HCT116 (cell line): ENCODE measurements around the gene STK35. TPM values are rescaled to one million over a fixed set of nuclear protein-coding genes. Genes with fewer than 3 reads are reported as not detected.

ENCODE experiments used
- ATAC-seq: fragments of 200-7000 bp; cut with Tn5 transposase; 2 replicates; pipeline ENCODE4 v1.9.1; 2020; ENCODE audit warnings: mild to moderate bottlenecking, moderate library complexity
- BruUV-seq: library from RNA; stranded (reverse); fragments of 400-500 nt; replicated peaks from 2 replicates; lab custom pipeline; 2021; lab: Mats Ljungman, UMichigan
- CTCF ChIA-PET: fragments of 300-600 bp; sonication (Branson Sonifier 250); formaldehyde crosslinking; loops from one replicate; lab custom pipeline; 2021; ENCODE audit warnings: antibody characterized with exemption; lab: Charles Lee
- POLR2A ChIA-PET: fragments of 300-600, 350-600 bp; sonication (Branson Sonifier 250); formaldehyde crosslinking; loops from one replicate; lab custom pipeline; 2021; ENCODE audit warnings: antibody characterized with exemption; lab: Charles Lee
- RAD21 ChIA-PET, 2 experiments: fragments of 300-600 bp; sonication (Branson Sonifier 250); formaldehyde crosslinking; loops; one replicate each; lab custom pipeline; 2023; ENCODE audit warnings: low total read pairs in 2 of 2; ENCODE audit not compliant: uncharacterized antibody in 2 of 2, unreplicated experiment in 2 of 2, low non-redundant PET in 1 of 2; lab: Charles Lee
- DNase-seq: peaks from one replicate; pipeline ENCODE4 v3.0.0-alpha.2; 2010; ENCODE audit warnings: low read depth, low spot score
- H2AFZ ChIP-seq: fragments of 200-600 bp; shearing (Covaris generic), sonication (generic); 2 replicates; pipeline ENCODE4 v1.6.1; 2017; ENCODE audit warnings: low read depth, mixed run types, mixed read lengths, antibody characterized with exemption, low read length; ENCODE audit not compliant: poor library complexity, severe bottlenecking
- H3K27ac ChIP-seq: 2 replicates; pipeline ENCODE4 v1.5.1; 2012; ENCODE audit warnings: low read depth, low read length
- H3K27me3 ChIP-seq: fragments of 200-600 bp; sonication (generic); 2 replicates; pipeline ENCODE4 v1.6.1; 2016; ENCODE audit warnings: mixed run types, low read length, mixed read lengths; ENCODE audit not compliant: insufficient read depth
- H3K36me3 ChIP-seq, 2 experiments: fragments of 200-500 bp in 1 of 2; fragments of 200-600 bp in 1 of 2; sonication (Bioruptor generic) in 1 of 2; sonication (generic) in 1 of 2; 2 replicates each; pipeline versions ENCODE4 v1.5.1 to v1.6.1; 2014 to 2016; ENCODE audit warnings: low read length in 2 of 2, inconsistent platforms in 1 of 2, mixed read lengths in 1 of 2, mixed run types in 1 of 2; ENCODE audit not compliant: insufficient read depth in 2 of 2, control insufficient read depth in 1 of 2
- H3K4me1 ChIP-seq, 2 experiments: fragments of 200-600 bp in 1 of 2; sonication (generic) in 1 of 2; 2 replicates each; pipeline versions ENCODE4 v1.5.1 to v1.6.1; 2012 to 2017; ENCODE audit warnings: low read length in 2 of 2, inconsistent platforms in 1 of 2, mild to moderate bottlenecking in 1 of 2, mixed read lengths in 1 of 2, mixed run types in 1 of 2, moderate library complexity in 1 of 2; ENCODE audit not compliant: insufficient read depth in 2 of 2, control insufficient read depth in 1 of 2
- H3K4me2 ChIP-seq: fragments of 200-600 bp; sonication (generic); 2 replicates; pipeline ENCODE4 v1.6.1; 2017; ENCODE audit warnings: mixed run types, low read length, mixed read lengths
- H3K4me3 ChIP-seq, 2 experiments: fragments of 200-600 bp in 1 of 2; sonication (generic) in 1 of 2; replicated peaks in 1 of 2; 2 replicates each; pipeline ENCODE4 v1.5.1; 2011 to 2016; ENCODE audit warnings: low read length in 2 of 2, control low read depth in 1 of 2, low read depth in 1 of 2, mild to moderate bottlenecking in 1 of 2, mixed read lengths in 1 of 2, mixed run types in 1 of 2
- H3K79me2 ChIP-seq: fragments of 200-600 bp; sonication (generic); 2 replicates; pipeline ENCODE4 v1.6.1; 2017; ENCODE audit warnings: mild to moderate bottlenecking, mixed run types, low read length, moderate library complexity, mixed read lengths; ENCODE audit not compliant: insufficient read depth
- H3K9ac ChIP-seq: fragments of 200-600 bp; sonication (generic); 2 replicates; pipeline ENCODE4 v1.6.1; 2016; ENCODE audit warnings: low read length, mixed read lengths
- H3K9me2 ChIP-seq: fragments of 200-600 bp; sonication (generic), shearing (Covaris generic); 2 replicates; pipeline ENCODE4 v1.6.1; 2017; ENCODE audit warnings: mixed run types, mild to moderate bottlenecking, moderate library complexity; ENCODE audit not compliant: insufficient read depth
- H3K9me3 ChIP-seq, 2 experiments: fragments of 200-500 bp in 1 of 2; fragments of 200-600 bp in 1 of 2; sonication (Bioruptor generic) in 1 of 2; sonication (generic) in 1 of 2; 2 replicates each; pipeline ENCODE4 v1.6.1; 2014 to 2017; ENCODE audit warnings: low read length in 2 of 2, mixed read lengths in 2 of 2, inconsistent platforms in 1 of 2, low read depth in 1 of 2, mild to moderate bottlenecking in 1 of 2, mixed run types in 1 of 2, moderate library complexity in 1 of 2; ENCODE audit not compliant: control insufficient read depth in 1 of 2, insufficient read depth in 1 of 2
- H4K20me1 ChIP-seq: fragments of 200-600 bp; sonication (generic), shearing (Covaris generic); 2 replicates; pipeline ENCODE4 v1.6.1; 2017; ENCODE audit warnings: mixed run types, mild to moderate bottlenecking, moderate library complexity; ENCODE audit not compliant: insufficient read depth
- CBX3 ChIP-seq: IDR thresholded peaks from 2 replicates; pipeline ENCODE4 v1.6.1; 2012; ENCODE audit warnings: low read depth
- CEBPB ChIP-seq: IDR thresholded peaks from 2 replicates; pipeline ENCODE4 v1.6.1; 2012; ENCODE audit warnings: low read depth
- EGR1 ChIP-seq: IDR thresholded peaks from 2 replicates; pipeline ENCODE4 v1.6.1; 2012; ENCODE audit warnings: low read depth
- ELF1 ChIP-seq: IDR thresholded peaks from 2 replicates; pipeline ENCODE4 v1.6.1; 2012; ENCODE audit warnings: low read depth, borderline replicate concordance
- EZH2 ChIP-seq: fragments of 200-600 bp; sonication (generic); IDR thresholded peaks from 2 replicates; pipeline ENCODE4 v1.6.1; 2017; ENCODE audit warnings: antibody characterized with exemption, mixed run types
- JUND ChIP-seq: IDR thresholded peaks from 2 replicates; pipeline ENCODE4 v1.6.1; 2012
- POLR2AphosphoS5 ChIP-seq: IDR thresholded peaks from 2 replicates; pipeline ENCODE4 v1.6.1; 2011; ENCODE audit warnings: mild to moderate bottlenecking, low read depth, low read length, moderate library complexity
- RAD21 ChIP-seq: IDR thresholded peaks from 2 replicates; pipeline ENCODE4 v1.6.1; 2012; ENCODE audit warnings: low read depth, mild to moderate bottlenecking
- SIN3A ChIP-seq: IDR thresholded peaks from 2 replicates; pipeline ENCODE4 v1.6.1; 2012; ENCODE audit warnings: low read depth
- SP1 ChIP-seq: IDR thresholded peaks from 2 replicates; pipeline ENCODE4 v1.6.1; 2012; ENCODE audit warnings: low read depth
- SRF ChIP-seq: IDR thresholded peaks from 2 replicates; pipeline ENCODE4 v1.6.1; 2012; ENCODE audit warnings: low read depth
- TCF7L2 ChIP-seq: IDR thresholded peaks from 2 replicates; pipeline ENCODE4 v1.7.0; 2011; ENCODE audit warnings: borderline replicate concordance, inconsistent platforms; ENCODE audit not compliant: insufficient read depth, insufficient read length; ENCODE audit errors: extremely low read depth
- ZFX ChIP-seq: fragments of 450-650 bp; IDR thresholded peaks from 2 replicates; pipeline ENCODE4 v1.6.1; 2017
- ZNF274 ChIP-seq: fragments of 200-500 bp; sonication (Bioruptor generic); IDR thresholded peaks from 2 replicates; pipeline ENCODE4 v1.6.1; 2014; ENCODE audit warnings: mild to moderate bottlenecking, low read depth, low read length, inconsistent platforms
- intact Hi-C: fragments of 100-400 bp; cut with micrococcal nuclease; formaldehyde crosslinking; loops from 2 replicates; pipeline ENCODE4 v1.10.0; 2022
- total RNA-seq: library from RNA; stranded (reverse); gene quantifications from one replicate; pipeline ENCODE4 v1.2.1, GENCODE V29; 2021; ENCODE audit not compliant: unreplicated experiment
- TF ChIP-seq, protein P1 (sequence below): IDR thresholded peaks from 2 replicates; pipeline ENCODE4 v1.6.1; 2012
- TF ChIP-seq, protein P2 (sequence below): IDR thresholded peaks from 2 replicates; pipeline ENCODE4 v1.6.1; 2011; ENCODE audit warnings: mild to moderate bottlenecking, low read length, moderate library complexity; ENCODE audit not compliant: insufficient replicate concordance; ENCODE audit errors: extremely low read depth
- TF ChIP-seq, protein P3 (sequence below): IDR thresholded peaks from 2 replicates; pipeline ENCODE4 v1.6.1; 2012
- TF ChIP-seq, protein P4 (sequence below), 3 experiments: fragments of 200-600 bp in 1 of 3; sonication (generic) in 1 of 3; IDR thresholded peaks in 2 of 3; conservative IDR thresholded peaks in 1 of 3; 2 replicates each; pipeline ENCODE4 v1.5.1; 2012 to 2017; ENCODE audit warnings: low read depth in 2 of 3, low read length in 2 of 3, antibody characterized with exemption in 1 of 3, borderline replicate concordance in 1 of 3, control low read depth in 1 of 3, mild to moderate bottlenecking in 1 of 3, mixed read lengths in 1 of 3, mixed run types in 1 of 3, moderate library complexity in 1 of 3; ENCODE audit not compliant: insufficient read depth in 1 of 3

STK35 gene
- total RNA-seq, 1 experiment from 2014 or later: 32.8 TPM

DNA sequence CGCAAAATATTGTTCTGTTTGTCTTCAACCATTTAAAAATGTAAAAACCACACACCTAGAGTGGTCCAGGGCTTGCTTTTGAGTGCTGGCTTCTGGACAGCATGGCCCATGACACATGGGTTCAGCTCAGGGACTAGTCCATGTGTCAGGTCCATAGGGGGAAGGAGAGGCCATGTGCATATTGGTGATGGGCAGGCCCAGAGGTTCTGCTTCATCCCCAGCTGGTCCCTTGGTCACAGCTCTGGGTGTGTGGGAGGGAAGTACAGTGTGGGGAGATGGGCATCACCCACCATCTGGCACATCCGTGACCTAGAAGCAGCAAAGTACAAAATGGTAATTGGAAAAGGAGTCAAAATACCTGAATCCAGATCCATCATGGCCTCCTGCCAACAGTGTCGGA lies 50.7 kb downstream of the STK35 start:
- Histone ChIP-seq H3K4me3 (no peak overlapping the region), H3K4me1 (peaks cover 0 to 25% of the 10 kb centered on the region in 2 experiments; a peak in 2 of 4 replicates), H3K9me3 (no peaks in the 10 kb centered on the region), H3K27me3 (no peaks in the 10 kb centered on the region), H2AFZ (no peak overlapping the region), H3K36me3 (no peaks in the 10 kb centered on the region), H3K27ac (no peak overlapping the region), H3K9ac (no peak overlapping the region), H3K79me2 (no peaks in the 10 kb centered on the region), H3K4me2 (no peak overlapping the region), H4K20me1 (no peaks in the 10 kb centered on the region), H3K9me2 (no peaks in the 10 kb centered on the region)
- ChIA-PET RAD21 (no interaction called here), CTCF (no interaction called here), POLR2A (no interaction called here)
- ATAC-seq: no peak
- BruUV-seq: no TSS peak
- intact Hi-C loops: no loop called here
- TF ChIP-seq EZH2 (no peak), POLR2AphosphoS5 (no peak), RAD21 (no peak), SRF (no peak), SP1 (no peak), CEBPB (no peak)
- TF ChIP-seq, protein P1, sequence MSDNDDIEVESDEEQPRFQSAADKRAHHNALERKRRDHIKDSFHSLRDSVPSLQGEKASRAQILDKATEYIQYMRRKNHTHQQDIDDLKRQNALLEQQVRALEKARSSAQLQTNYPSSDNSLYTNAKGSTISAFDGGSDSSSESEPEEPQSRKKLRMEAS: no peak
- DNase-seq: no peak

DNA sequence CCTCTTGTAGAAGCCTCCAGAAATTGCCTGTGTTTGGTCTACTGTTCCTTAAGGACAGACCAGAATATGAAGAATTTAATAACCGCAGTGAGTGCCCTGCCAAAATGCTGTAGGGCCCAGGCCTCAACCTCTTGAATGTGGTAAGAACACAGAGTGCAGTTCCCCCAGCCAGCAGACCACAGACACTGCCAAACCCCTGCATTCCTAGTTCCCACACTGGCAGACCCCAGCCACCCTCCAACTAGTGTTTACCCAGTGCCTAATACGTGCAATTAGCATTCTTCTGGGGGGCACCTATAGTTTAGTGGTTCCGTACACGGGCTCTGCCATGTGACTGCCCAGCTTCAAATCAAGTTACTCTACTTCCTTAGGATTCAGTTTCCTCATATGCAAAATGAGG lies 51.7 kb downstream of the STK35 start:
- H3K9me2 ChIP-seq: no peaks in the 10 kb centered on the region
- H3K4me1 ChIP-seq: peaks cover 0 to 26% of the 10 kb centered on the region in 2 experiments; a peak in 2 of 4 replicates
- POLR2A ChIA-PET: no interaction called here
- DNase-seq: no peak
- no peak overlapping the region for H3K9ac ChIP-seq
- H3K4me2 ChIP-seq: no peak overlapping the region
- BruUV-seq: no TSS peak
- no peaks in the 10 kb centered on the region for H3K79me2 ChIP-seq
- CTCF ChIA-PET: no interaction called here
- no peaks in the 10 kb centered on the region for H4K20me1 ChIP-seq
- no peak for ATAC-seq
- RAD21 ChIA-PET: no interaction called here
- H2AFZ ChIP-seq: no peak overlapping the region
- no peaks in the 10 kb centered on the region for H3K9me3 ChIP-seq
- H3K36me3 ChIP-seq: no peaks in the 10 kb centered on the region
- no peak overlapping the region for H3K27ac ChIP-seq
- no peak overlapping the region for H3K4me3 ChIP-seq
- intact Hi-C loops: no loop called here
- H3K27me3 ChIP-seq: no peaks in the 10 kb centered on the region
- TF ChIP-seq ZFX (no peak), TCF7L2 (no peak), JUND (no peak), CBX3 (no peak), CEBPB (no peak), SIN3A (no peak), ELF1 (no peak), SRF (no peak), ZNF274 (no peak), EGR1 (no peak), SP1 (no peak), POLR2AphosphoS5 (no peak)
- TF ChIP-seq, protein P2, sequence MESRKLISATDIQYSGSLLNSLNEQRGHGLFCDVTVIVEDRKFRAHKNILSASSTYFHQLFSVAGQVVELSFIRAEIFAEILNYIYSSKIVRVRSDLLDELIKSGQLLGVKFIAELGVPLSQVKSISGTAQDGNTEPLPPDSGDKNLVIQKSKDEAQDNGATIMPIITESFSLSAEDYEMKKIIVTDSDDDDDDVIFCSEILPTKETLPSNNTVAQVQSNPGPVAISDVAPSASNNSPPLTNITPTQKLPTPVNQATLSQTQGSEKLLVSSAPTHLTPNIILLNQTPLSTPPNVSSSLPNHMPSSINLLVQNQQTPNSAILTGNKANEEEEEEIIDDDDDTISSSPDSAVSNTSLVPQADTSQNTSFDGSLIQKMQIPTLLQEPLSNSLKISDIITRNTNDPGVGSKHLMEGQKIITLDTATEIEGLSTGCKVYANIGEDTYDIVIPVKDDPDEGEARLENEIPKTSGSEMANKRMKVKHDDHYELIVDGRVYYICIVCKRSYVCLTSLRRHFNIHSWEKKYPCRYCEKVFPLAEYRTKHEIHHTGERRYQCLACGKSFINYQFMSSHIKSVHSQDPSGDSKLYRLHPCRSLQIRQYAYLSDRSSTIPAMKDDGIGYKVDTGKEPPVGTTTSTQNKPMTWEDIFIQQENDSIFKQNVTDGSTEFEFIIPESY: no peak
- TF ChIP-seq, protein P3, sequence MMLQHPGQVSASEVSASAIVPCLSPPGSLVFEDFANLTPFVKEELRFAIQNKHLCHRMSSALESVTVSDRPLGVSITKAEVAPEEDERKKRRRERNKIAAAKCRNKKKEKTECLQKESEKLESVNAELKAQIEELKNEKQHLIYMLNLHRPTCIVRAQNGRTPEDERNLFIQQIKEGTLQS: no peak
- TF ChIP-seq, protein P4, sequence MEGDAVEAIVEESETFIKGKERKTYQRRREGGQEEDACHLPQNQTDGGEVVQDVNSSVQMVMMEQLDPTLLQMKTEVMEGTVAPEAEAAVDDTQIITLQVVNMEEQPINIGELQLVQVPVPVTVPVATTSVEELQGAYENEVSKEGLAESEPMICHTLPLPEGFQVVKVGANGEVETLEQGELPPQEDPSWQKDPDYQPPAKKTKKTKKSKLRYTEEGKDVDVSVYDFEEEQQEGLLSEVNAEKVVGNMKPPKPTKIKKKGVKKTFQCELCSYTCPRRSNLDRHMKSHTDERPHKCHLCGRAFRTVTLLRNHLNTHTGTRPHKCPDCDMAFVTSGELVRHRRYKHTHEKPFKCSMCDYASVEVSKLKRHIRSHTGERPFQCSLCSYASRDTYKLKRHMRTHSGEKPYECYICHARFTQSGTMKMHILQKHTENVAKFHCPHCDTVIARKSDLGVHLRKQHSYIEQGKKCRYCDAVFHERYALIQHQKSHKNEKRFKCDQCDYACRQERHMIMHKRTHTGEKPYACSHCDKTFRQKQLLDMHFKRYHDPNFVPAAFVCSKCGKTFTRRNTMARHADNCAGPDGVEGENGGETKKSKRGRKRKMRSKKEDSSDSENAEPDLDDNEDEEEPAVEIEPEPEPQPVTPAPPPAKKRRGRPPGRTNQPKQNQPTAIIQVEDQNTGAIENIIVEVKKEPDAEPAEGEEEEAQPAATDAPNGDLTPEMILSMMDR (IDR thresholded peaks at IDR 0.05 in 2 of 3, conservative IDR thresholded peaks at IDR 0.05 in 1 of 3; ENCODE audit: borderline replicate concordance in 1 of 3, insufficient read depth in 1 of 3, low read depth in 2 of 3, low read length in 2 of 3): no peak
